ENCODE measurements around the gene PKN1. TPM values are rescaled to one million over a fixed set of nuclear protein-coding genes. Genes with fewer than 3 reads are reported as not detected.

PKN1 gene
- total and polyA plus RNA-seq, 9 of the 15 experiments (the other 6 are each of a cell fraction or from before 2014, with no cell fraction given): 0.30 to 228 (median 77.5) TPM

DNA sequence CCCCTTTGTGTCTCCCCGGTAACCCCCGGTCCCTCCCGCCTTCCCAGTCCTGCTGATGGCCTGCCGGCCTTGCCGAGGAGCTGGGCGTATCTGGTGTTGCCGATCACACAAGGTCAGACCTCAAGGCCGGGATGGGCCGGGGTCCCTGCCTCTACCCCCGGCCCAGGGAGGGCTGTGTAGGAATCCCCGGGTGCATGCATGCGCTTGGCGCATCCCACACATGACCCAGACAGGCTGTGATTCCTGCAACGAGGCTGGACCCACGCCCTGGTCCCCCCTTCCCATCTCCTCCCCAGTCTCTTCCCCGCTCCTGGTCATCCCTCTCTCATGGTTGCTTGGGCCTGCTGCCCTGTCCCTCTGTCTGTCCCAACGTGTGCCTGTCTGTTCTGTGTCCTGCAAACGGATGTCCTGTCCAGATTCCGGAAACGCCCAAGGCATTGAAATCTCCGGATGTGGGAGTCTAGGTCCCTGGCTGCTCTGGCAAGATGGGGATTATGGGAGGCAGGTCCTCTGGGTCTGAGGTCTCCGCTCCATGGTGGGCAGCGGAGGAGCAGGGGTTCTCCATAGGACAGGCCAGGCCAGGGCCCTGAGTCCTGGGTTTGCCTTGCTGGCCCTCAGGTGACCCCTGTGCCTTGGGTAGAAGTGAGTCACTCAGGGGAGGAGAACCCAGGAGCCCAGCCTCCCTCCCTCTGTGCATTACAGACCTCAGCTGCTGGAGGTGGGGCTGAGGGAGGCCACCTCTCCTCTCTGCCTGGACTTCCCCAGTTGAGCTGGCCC lies 1.6 kb downstream of the PKN1 start (continued):
- TF ChIP-seq CREB3 (tag; conservative IDR thresholded peaks at IDR 0.05; ENCODE audit: low read depth) (no peak), TAF7 (tag; IDR thresholded peaks at IDR 0.05) (no peak), MBD1 (CRISPR knock-in tag; IDR thresholded peaks at IDR 0.05) (no peak), KDM4B (IDR thresholded peaks at IDR 0.05; ENCODE audit: borderline replicate concordance in 2 of 2, low read depth in 1 of 2) (no peak), TSC22D4 (tag; IDR thresholded peaks at IDR 0.05) (no peak), MCM3 (IDR thresholded peaks at IDR 0.05) (no peak), CTBP1 (IDR thresholded peaks at IDR 0.05; ENCODE audit: borderline replicate concordance) (peak; percentile 28; the same call in 1 of the 2 replicates), KAT2B (IDR thresholded peaks at IDR 0.05; ENCODE audit: low read depth, low read length) (no peak), EP400 (IDR thresholded peaks at IDR 0.05) (peak; percentile 42; the same call in 1 of the 2 replicates), ZBTB17 (CRISPR knock-in tag; IDR thresholded peaks at IDR 0.05) (no peak), ZNF316 (IDR thresholded peaks at IDR 0.05) (no peak), SMARCA4 (IDR thresholded peaks at IDR 0.05) (peak; percentile 63; the same call in 1 of the 2 replicates), CBFA2T3 (IDR thresholded peaks at IDR 0.05) (peak; percentile 44; the same call in 1 of the 2 replicates), GABPA (tag; conservative IDR thresholded peaks at IDR 0.05; ENCODE audit: low read depth) (peak; percentile 81), ESRRA (IDR thresholded peaks at IDR 0.05; ENCODE audit: borderline replicate concordance, low read depth) (0 out of 2 replicates have a peak, but pooled peaks have one; percentile 13), POLR2A (conservative IDR thresholded peaks at IDR 0.05) (peak; percentile 52), ZNF263 (CRISPR knock-in tag; IDR thresholded peaks at IDR 0.05; ENCODE audit: borderline replicate concordance) (0 out of 2 replicates have a peak, but pooled peaks have one; percentile 59), MAZ (CRISPR knock-in tag; conservative IDR thresholded peaks at IDR 0.05 in 1 of 2, IDR thresholded peaks at IDR 0.05 in 1 of 2) (peak; percentile 39 to 47; a peak in 3 of 4 replicates)
- TF ChIP-seq, protein P1, sequence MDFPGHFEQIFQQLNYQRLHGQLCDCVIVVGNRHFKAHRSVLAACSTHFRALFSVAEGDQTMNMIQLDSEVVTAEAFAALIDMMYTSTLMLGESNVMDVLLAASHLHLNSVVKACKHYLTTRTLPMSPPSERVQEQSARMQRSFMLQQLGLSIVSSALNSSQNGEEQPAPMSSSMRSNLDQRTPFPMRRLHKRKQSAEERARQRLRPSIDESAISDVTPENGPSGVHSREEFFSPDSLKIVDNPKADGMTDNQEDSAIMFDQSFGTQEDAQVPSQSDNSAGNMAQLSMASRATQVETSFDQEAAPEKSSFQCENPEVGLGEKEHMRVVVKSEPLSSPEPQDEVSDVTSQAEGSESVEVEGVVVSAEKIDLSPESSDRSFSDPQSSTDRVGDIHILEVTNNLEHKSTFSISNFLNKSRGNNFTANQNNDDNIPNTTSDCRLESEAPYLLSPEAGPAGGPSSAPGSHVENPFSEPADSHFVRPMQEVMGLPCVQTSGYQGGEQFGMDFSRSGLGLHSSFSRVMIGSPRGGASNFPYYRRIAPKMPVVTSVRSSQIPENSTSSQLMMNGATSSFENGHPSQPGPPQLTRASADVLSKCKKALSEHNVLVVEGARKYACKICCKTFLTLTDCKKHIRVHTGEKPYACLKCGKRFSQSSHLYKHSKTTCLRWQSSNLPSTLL (IDR thresholded peaks at IDR 0.05): no peak
- TF ChIP-seq, protein P2, sequence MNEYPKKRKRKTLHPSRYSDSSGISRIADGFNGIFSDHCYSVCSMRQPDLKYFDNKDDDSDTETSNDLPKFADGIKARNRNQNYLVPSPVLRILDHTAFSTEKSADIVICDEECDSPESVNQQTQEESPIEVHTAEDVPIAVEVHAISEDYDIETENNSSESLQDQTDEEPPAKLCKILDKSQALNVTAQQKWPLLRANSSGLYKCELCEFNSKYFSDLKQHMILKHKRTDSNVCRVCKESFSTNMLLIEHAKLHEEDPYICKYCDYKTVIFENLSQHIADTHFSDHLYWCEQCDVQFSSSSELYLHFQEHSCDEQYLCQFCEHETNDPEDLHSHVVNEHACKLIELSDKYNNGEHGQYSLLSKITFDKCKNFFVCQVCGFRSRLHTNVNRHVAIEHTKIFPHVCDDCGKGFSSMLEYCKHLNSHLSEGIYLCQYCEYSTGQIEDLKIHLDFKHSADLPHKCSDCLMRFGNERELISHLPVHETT (CRISPR knock-in tag; conservative IDR thresholded peaks at IDR 0.05 in 1 of 2, IDR thresholded peaks at IDR 0.05 in 1 of 2): no peak
- TF ChIP-seq, protein P3, sequence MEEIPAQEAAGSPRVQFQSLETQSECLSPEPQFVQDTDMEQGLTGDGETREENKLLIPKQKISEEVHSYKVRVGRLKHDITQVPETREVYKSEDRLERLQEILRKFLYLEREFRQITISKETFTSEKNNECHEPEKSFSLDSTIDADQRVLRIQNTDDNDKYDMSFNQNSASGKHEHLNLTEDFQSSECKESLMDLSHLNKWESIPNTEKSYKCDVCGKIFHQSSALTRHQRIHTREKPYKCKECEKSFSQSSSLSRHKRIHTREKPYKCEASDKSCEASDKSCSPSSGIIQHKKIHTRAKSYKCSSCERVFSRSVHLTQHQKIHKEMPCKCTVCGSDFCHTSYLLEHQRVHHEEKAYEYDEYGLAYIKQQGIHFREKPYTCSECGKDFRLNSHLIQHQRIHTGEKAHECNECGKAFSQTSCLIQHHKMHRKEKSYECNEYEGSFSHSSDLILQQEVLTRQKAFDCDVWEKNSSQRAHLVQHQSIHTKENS (CRISPR knock-in tag; IDR thresholded peaks at IDR 0.05): no peak
